Measurements from ENCODE around the gene FBF1. TPM values are rescaled to one million over a fixed set of nuclear protein-coding genes. Genes with fewer than 3 reads are reported as not detected.

Gene FBF1
- total RNA-seq, 1 donor from 2014 or later = 19.5 TPM

DNA sequence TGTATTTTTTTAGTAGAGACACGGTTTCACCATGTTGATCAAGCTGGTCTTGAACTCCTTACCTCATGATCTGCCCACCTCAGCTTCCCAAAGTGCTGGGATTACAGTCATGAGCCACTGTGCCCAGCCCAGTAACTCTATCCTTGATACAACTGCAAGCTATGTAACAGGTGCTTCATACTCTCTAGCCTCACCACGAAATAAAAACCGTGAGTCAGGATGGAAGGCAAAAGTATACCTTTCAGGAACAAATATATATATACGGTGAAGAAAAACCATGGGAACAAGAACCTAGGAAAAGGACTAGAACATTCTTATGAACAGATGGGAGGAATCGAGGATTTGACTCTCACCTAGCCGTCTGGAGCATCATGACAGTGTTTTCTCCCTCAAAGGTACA lies 9.6 kb upstream of the FBF1 start:
- DNase-seq (ENCODE audit: low spot score) = no peak

- no peak for DNase-seq (ENCODE audit: low spot score)
These were observed 4.4 kb upstream of the FBF1 start for GRCh38 chr17:75945211-75945610.

DNA sequence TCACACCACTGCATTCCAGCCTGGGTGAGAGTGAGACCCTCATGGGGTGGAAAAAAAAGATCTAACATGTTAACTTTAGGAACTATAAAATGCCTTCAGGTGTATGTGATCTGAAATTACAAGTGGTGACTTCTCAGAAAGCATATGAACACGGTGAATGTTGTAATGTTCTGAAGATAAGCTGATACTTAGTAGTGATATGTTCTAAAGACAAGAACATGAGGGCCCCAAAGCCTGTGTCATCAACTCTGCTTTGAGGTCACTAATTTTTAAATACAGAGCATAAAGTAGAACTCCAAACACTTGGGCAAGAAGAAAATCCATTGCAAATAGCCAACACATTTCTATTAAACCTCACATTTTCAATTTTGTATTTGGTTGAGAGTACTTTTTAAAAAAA lies 2.6 kb upstream of the FBF1 start:
- DNase-seq (ENCODE audit: low spot score) = no peak

- no peak for DNase-seq (ENCODE audit: low spot score)
These were observed 1.6 kb upstream of the FBF1 start for GRCh38 chr17:75942473-75942872.

GRCh38 chr17:75941442-75941819 lies 589 bp upstream of the FBF1 start:
- no peak for DNase-seq (ENCODE audit: low spot score)

GRCh38 chr17:75937652-75938051 lies 3.2 kb downstream of the FBF1 start:
- no peak for DNase-seq (ENCODE audit: low spot score)

GRCh38 chr17:75933808-75934207 lies 7.0 kb downstream of the FBF1 start:
- DNase-seq (ENCODE audit: low spot score) = no peak

GRCh38 chr17:75932852-75933251 lies 8.0 kb downstream of the FBF1 start:
- DNase-seq (ENCODE audit: low spot score) = no peak

- no peak for DNase-seq (ENCODE audit: low spot score)
These were observed 9.8 kb downstream of the FBF1 start for GRCh38 chr17:75931062-75931461.

DNA sequence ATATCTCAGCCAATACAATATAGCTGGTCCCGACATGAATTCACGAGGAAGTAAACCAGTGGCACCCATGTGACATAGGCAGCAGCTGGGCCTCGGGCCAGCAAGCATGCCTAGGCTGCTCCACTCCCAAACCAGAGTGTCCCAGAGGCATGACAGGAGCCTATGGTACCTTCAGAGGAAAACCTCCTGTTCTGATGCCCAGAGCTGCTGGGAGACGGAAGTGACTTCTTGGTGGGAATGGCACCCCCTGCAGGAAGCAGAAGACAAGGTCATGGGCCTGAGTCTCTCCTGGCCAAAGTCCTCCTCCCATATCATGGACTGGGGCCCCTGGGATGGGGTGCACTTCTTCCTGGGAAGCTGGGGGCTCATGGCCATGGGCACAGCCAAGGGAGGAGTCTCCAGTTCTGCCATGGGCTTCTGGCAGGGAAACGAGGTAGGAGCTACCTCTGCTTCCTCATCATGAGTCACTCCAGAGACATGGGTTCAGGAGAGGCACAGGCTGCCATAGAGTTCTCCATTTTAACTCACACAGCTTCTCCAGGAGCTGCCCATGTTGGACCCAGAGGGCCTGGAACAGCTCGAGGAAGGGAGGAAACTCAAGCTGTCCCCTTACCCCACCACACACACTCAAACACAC lies 13.4 kb downstream of the FBF1 start:
- peak; percentile 80 for DNase-seq (ENCODE audit: low spot score)

- DNase-seq (ENCODE audit: low spot score) = no peak
These were observed 14.4 kb downstream of the FBF1 start for GRCh38 chr17:75926456-75926855.

DNA sequence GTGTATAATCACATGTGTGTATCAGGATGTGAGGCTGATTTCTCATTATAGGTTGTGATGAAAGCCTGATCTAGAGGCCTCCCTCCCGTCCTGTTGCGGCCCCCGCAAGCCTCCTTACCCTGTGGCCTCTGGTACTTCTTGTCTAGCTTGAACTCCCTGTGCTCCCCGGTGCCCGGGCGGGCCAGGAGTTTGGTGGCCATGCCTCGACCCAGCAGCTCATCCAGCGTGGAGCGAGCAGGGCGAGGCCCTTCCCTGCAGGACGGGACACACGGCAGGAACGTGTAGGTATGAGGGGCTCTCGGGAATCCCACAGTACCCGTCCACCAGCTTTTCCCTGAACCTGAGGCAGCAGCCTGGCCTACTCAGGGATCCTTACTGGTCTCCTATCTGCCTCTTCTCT lies 14.9 kb downstream of the FBF1 start:
- no peak for DNase-seq (ENCODE audit: low spot score)

- no peak for DNase-seq (ENCODE audit: low spot score)
These were observed 15.7 kb downstream of the FBF1 start for GRCh38 chr17:75925103-75925502.

- DNase-seq (ENCODE audit: low spot score) = no peak
These were observed 17.6 kb downstream of the FBF1 start for GRCh38 chr17:75922963-75923874.

- DNase-seq (ENCODE audit: low spot score) = no peak
These were observed 18.5 kb downstream of the FBF1 start for GRCh38 chr17:75922173-75922961.

GRCh38 chr17:75921596-75921995 lies 19.2 kb downstream of the FBF1 start:
- DNase-seq (ENCODE audit: low spot score) = no peak

DNA sequence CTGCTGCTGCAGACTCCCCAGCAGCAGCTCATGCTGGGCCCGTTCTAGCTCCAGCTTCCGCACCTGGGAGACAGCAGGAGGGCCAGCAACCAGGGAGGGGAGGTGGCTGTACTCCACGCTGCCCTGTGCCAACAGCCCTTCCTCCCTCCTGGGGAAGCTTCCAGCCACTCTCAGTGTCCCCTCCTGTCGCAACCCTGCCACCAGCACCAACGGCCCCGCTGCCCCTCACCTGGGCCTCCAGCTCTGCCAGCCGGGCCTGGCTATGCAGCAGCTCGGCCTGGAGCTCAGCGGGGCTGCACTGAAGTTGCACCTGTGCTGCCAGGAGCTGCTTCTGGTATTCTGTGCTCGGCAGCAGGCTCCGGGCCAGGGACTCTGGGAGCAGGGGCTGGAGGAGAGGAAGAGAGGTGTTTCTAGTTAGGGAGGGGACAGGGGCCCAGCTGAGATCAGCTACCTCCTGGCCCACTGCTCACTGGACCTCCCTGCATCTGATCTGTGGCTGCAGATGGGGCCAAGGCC lies 20.7 kb downstream of the FBF1 start:
- no peak for DNase-seq (ENCODE audit: low spot score)

GRCh38 chr17:75919611-75920010 lies 21.2 kb downstream of the FBF1 start:
- no peak for DNase-seq (ENCODE audit: low spot score)

DNA sequence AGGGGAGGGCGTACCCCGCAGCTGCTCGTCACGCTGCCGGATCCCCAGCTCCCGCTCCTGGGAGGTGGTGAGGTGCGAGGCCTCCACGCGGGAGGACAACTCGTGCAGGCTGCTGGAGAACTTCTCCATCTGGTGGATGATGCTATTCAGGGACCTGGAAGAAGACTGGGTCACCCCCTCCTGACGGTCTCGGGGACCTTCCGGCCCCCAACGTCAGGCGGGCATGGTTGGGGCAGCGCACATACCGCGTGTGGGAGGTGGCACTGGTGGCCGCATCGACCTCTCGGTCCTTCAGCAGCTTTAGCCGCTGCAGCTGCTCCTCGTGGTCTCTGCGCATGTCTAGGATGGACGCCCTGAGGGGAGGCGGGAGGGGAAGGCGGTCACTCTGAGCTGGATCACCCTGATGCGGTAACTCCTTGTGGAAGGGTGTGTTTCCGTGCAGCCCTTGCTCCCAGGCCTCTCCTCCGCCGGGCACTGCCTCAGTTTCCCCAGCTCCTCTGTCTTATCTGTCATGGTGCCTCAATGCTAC lies 22.9 kb downstream of the FBF1 start:
- no peak for DNase-seq (ENCODE audit: low spot score)

DNA sequence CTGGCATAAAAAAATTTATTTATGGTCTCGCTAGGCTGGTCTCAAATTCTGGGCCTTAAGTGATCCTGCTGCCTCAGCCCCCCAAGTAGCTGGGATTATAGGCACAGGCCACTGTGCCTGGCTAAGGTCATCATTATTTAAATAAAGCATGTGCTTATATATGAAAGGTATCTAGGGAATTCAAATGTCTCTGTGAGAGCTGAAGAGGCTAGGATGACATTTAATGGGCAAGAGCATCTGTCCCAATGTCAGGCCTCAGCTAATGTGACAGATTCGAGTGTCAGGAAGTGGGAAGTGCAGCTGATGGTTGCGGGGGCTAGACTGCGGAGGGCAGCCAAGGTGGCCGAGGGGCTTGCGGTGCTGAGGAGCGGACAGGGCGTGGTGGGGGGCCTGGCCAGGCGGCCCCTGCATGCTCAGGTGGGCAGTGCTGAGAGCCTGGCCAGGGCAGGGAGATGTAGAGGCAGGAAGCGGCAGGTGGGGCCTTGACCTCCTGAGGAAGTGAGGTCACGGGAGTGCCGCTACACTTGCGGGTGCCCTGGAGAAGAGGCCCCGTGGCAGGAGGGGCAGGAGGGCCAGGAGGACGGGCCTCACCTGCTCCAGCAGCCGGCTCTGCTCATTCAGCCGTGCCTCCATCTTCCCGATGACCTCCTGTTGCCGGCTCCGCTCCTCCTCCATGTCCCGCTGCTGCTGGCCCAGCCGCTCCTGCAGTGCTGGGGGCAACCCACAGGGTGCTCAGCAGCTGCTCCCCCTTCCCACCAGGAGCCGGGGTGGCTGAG lies 23.5 kb downstream of the FBF1 start:
- DNase-seq (ENCODE audit: low spot score) = no peak

- no peak for DNase-seq (ENCODE audit: low spot score)
These were observed 25.6 kb downstream of the FBF1 start for GRCh38 chr17:75915268-75915667.

All from ureter (tissue), 1 donor.